HG02588 (cell line): Measurements from ENCODE around the gene MAP2K3.
"Not testable (repeated sequence)": the region's sequence is repeated elsewhere in the genome, so short reads cannot be mapped to it uniquely, and the experiment has no call there.

Experiments used
- ATAC-seq: cut with Tn5 transposase; IDR thresholded peaks from one replicate; pipeline ENCODE4 v1.9.1; 2021; ENCODE audit warnings: mild to moderate bottlenecking, moderate library complexity; ENCODE audit not compliant: unreplicated experiment

The MAP2K3 gene

GRCh38 chr17:21324741-21325140 is 40.2 kb downstream of the MAP2K3 start:
- not testable (repeated sequence) for ATAC-seq

DNA sequence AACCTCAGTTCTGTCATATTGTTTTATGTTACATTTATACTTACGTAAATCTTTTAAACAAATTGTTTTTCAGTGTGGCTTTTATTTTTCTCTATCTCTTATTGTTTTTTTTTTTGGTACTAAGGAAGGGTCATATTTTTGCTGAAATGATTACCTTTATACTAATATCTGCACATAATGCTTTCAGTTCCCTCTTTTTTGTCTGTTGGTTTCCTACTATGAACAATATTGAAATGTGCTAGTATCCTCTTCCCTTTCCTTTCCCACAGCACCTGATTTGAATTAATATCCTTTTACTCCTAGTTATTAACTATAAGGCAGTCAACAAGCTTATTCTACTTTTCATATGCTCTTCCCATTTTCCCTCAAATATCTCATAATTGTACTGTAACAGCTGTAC is 43.4 kb downstream of the MAP2K3 start:
- ATAC-seq = not testable (repeated sequence)

DNA sequence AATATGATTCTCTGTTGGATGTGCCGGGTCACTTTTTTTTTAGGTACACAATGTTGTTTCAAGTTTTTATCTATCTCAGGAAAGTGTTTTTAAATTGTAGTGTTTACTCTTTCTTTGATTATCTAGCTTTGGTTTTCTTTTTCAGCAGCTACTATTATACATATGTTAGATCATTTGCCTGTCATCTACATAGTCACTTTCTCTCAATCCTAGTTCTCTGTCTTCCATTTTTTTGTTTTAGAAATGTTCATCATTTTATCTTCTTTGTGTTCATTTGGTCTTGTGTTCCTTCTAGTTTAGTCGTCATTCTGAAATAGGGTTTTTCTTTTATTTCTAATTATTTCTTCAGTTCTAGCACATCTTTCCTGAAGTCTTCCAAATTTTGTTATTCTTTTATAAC is 44.3 kb downstream of the MAP2K3 start:
- ATAC-seq = not testable (repeated sequence)

DNA sequence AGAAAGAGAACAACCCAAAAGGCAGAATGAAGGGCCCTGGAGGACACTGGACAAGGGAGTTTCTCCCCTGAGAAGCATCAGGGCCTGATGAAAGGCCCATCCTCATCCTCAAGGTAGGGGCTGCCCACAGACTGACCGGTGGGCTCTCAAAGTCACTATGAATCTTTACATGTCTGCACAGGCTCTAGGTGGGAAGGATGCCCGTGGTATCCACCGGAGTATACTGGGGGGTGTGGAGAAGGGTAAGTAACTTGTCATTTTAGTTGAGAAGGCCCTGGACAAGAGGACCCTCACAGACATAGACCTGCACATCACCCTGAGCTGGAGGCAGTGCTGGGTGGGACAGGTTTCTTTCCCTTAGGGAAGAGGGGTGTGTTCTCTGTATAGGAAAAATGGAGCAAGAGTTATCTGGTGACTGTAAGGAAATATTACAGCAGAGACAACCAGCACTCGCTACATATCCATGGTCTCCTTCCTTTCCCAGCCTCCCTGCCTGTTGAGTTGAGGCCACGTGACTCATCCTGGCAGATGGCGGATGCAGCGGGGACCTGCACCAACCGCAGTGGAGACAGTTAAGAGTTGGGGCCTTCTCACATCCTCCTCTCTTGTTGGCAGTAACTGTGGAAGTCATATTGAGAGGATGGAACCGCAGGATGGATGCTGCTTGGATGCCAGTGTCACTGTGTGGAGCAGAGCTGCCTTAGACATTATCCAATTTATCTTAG is 46.1 kb downstream of the MAP2K3 start:
- no peak for ATAC-seq

DNA sequence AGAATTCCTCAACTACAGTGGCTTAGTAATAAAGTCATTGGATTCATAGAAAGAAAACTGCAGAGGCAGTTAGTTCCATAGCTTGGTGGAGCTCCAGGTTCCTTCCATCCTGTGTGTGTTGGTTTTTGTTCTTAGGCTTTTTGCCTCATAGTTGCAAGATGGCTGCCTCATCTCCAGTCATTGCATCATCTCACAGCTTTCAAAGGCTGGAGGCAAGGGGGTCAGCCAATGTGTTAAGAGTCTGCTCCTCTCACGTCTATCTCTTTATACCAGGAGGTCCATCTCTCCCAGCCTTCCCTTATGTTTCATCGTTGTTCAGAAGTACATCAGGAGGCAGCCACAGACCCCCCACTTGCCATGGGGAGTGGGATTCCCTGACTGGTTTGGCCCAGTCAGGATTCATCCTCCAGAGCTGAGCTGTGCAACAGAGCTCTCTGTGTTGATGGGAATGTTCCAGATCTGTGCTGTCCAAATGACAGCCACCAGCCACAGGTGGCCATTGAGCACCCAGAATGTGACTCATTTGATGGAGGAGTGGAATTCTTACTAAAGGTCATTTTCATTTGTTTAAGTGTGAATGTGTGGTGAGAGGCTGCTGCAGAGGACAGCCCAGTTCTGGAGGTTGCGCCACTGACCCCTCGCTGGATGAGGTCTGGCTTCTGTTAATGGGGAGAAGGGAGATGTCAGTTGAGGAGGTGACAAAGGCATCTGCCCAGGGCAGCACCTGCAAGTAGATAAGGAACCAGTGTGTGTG is 52.2 kb downstream of the MAP2K3 start:
- not testable (repeated sequence) for ATAC-seq

GRCh38 chr17:21337981-21338625 is 53.6 kb downstream of the MAP2K3 start:
- ATAC-seq = not testable (repeated sequence)

- no peak for ATAC-seq
Observed at GRCh38 chr17:21339011-21339410, 54.5 kb downstream of the MAP2K3 start.

DNA sequence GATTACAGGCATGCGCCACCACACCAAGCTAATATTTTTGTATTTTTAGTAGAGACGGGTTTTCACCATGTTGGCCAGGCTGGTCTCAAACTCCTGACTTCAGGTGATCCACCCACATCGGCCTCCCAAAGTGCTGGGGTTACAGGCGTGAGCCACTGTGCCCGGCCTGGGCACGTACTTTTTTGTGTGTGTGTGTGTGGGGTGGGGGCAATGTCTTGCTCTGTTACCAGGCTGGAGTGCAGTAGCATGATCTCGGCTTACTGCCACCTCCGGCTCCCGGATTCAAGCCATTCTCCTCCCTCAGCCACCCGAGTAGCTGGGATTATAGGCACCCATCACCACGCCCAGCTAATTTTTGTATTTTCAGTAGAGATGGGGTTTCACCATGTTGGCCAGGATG is 55.1 kb downstream of the MAP2K3 start:
- not testable (repeated sequence) for ATAC-seq

DNA sequence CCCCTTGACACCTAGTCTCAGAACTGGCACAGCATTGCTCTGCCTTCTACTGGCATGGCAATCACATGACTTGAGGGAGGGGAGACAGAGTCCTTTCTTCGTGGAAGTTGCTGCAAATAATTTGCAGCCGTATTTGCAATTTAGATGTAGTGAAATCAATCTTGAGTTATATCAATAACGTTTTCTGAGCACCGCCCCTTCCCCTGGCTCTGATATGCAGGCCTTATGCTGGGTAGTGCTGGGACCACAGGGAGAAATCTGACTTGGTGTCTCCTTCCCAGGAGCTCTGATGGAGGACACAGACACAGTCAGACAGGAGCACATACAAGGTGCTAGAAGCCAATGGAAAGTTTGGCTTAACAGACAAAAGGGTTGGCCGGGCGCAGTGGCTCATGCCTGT is 55.9 kb downstream of the MAP2K3 start:
- ATAC-seq = not testable (repeated sequence)

DNA sequence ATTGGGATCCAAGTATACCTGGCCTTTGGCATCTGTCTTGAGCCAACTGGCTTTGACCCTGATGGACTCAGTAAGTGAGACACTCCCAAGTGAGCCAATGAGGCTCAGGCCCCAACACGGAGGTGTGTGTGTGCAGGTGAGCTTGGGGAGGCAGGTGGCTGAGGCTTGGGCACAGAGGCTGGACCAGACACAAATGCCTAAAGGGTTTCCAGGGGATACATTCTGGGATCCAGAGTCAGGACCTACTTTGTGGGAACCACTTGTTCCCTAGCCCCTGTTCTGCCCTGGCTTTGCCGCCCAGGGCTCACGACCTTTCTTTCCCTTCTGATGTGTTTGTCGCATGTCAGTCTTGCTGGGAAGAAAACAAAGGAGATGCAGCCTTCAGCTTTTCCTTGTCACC is 56.8 kb downstream of the MAP2K3 start:
- not testable (repeated sequence) for ATAC-seq

DNA sequence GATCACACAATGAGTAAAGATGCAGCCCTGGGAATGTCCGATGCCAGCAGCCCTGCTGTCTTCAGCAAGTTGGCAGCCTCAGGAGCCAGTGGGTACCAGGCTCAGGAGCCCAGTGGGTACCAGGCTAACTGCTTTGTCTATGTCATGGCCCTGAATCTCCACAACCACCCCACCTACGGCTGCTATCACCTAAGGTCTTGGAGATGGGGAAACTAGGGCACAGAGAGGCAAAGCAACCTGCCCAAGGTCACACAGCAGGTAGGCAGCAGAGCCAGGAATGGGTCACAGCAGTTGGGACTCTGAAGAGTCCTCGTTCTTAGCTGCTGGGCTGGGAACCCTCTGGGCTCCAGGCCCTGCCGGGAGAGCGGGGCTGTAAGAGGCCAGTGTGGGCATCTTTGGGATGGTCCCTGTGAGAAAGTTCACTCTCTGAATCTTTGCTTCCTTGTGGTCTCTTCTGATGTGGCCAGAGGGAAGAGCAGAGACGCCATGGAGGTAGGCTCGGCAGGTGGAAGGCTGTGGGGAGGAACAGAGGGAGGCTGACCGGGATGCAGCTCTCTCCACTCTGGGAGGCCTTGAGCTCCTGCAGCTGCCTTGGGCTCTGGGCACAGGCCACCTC is 57.5 kb downstream of the MAP2K3 start:
- not testable (repeated sequence) for ATAC-seq

DNA sequence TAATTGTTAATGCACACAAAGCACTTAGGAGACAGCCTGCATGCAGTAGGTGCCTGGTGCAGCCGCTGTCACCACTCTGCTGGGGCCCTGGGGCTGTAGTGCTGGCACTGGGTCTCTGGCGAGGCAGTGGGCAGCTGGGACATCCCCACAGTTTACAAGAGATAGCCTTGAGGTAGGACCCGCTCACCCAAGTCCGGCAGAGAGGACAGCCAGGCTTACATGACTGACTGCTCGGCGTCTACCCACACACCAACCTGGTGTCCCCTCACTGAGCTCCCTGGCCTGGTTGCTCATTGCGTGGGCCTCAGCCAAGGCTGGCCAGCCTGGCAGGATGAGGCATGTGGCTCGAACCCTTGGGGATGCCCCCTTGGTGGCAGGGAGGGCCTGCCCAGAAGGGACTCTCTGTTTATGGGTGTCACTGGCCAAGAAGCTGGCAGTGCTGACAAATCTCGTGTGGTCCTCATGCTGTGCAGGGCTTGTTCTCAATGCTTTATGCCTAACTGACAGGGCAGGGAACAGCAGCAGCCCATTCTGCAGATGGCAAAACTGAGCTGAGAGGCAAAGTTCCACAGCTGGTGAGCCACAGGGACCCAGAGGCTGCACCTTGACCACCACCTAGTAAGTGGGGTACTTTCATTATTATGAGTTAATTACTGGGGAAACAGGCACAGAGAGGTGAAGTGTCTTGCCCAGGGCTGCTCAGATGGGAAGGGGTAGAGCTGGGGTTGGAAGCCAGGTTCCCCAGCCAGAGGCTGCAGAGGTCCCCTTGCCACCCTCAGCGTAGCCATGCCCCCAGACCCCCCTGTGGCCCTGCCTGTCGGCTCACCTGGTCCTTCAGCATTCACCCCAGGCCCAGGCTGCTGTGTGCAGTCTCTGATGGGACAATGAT is 58.8 kb downstream of the MAP2K3 start:
- ATAC-seq = not testable (repeated sequence)

- not testable (repeated sequence) for ATAC-seq
Observed at GRCh38 chr17:21344801-21345200, 60.3 kb downstream of the MAP2K3 start.

DNA sequence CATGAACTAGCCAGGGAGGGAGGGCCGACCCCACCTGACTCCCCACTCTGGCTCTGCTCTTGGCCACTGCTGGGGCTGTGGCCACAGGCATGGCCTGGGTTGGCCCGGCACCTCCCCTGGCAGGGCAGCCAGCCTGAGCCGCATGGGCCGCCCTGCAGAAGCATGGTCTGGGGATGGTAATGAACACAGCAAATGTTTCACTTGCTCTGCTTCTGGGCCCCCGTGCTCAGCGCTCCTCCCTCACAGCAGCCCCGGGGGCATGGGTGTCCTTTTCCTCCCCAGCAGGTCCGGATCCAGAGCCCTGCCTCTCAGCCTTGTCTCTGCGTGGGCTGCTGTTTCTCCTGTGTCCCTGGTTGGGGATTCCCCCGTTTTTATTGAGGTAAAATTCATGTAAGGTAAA is 60.7 kb downstream of the MAP2K3 start:
- ATAC-seq = no peak

GRCh38 chr17:21346107-21346506 is 61.6 kb downstream of the MAP2K3 start:
- not testable (repeated sequence) for ATAC-seq

GRCh38 chr17:21346651-21347250 is 62.2 kb downstream of the MAP2K3 start:
- ATAC-seq = not testable (repeated sequence)

GRCh38 chr17:21347660-21348059 is 63.1 kb downstream of the MAP2K3 start:
- not testable (repeated sequence) for ATAC-seq

DNA sequence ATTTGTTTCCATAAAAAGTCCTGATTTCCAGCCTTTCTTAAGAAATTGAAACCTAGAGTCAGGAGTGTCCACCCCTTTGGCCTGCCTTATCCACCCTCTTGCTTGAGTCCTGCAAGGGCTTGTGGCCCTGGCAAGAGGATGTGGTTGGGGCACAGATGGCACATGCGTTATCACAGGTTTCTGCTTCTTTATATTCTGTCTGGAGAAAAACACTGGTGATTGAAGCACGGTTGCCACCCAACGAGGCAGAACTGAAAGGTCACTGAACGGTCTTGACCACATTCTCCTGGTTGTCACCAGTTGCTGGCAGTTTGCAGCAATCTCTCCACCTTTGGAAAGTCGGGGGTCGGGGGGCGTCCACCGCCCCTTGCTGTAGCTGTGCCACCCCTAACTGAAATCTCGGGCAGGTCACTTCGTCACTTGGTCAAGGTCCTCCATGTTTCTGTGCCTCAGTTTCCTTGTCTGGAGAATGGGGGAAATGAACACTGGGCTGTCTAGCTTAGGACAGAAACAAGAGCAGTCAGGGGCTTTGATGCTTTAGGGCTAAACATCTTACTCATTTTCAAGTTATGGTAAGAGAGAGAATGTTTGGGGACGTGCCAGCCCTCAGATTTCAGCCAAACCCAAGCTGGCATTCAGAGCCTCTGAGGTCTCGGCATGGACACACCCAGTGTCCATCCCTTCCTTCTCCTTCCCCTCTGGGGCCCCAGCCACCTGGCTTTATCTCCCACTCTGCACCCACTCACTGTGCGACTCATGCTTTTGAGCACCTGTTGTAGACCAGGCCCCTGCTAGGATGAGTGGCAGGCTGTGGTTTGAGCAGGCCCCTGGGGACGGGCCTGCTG is 63.8 kb downstream of the MAP2K3 start:
- peak; percentile 56 for ATAC-seq

DNA sequence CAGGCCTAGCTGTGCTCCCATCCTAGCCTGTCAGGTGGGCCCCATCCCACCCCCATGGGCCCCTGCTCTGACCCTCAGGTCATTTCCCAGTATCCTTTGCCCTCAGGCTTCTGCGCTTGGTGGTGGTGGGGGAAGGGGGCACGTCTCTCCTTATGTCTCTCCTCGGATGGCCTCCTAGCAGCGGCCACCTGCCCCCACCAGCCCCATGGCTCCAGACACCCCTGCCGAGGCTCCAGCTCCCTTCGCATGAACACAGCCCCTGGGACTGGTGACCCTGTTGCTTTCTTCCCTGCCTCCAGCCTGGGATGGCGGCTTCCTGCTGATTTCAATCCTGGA is 64.4 kb downstream of the MAP2K3 start:
- ATAC-seq = not testable (repeated sequence)
